Measurements from ENCODE around the gene MEF2B.

DNA sequence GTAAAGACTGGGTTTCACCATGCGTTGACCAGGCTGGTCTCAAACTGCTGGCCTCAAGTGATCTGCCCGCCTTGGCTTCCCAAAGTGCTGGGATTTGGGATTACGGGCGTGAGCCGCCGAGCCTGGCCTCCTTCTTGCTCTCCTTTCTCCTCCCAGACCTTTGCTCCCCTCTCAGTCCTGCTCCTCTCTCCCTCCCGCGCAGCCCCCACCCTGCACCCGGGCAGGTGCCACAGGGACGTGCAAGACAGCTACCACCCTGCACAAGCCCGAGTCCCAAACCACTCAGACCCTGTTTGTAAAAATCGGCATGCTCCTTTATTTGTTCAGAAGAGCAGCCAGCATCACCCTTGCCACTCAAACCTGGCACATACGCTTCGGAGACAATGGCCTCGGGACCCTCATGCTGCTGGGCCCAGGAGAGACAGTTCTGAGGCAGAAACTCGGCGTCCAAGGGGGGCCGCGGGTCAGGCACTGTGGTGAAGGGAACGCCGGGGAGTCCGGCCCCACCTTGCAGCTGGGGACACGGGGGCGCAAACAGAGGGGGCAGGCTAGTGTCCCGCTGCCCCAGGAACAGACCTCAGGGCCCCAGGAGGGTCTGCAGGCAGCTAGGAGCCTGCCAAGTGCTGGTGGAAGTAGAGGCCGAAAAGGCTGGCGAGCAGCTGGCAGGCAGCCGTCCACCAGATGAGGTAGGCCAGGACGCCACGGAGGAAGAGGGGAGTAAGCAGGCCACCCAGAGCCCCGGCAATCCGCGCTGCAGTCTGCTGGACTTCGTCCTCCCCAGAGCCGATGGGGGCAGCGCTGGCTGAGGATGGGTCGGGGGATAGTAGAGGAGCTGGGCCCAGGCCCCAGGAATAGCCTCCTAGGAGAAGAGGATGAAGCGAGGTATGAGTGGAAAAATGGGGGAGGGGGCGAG lies 50.5 kb downstream of the MEF2B start:
- TF ChIP-seq CTCF (IDR thresholded peaks at IDR 0.05; ENCODE audit: low read length) = no peak
- no peak for TF ChIP-seq EZH2phosphoT487 (IDR thresholded peaks at IDR 0.05; ENCODE audit: low read length)

Measured in MM.1S (cell line).